ENCODE results near the gene GPR152.
"Not testable (repeated sequence)": the region's sequence is repeated elsewhere in the genome, so short reads cannot be mapped to it uniquely, and the experiment has no call there.

The GPR152 gene

DNA sequence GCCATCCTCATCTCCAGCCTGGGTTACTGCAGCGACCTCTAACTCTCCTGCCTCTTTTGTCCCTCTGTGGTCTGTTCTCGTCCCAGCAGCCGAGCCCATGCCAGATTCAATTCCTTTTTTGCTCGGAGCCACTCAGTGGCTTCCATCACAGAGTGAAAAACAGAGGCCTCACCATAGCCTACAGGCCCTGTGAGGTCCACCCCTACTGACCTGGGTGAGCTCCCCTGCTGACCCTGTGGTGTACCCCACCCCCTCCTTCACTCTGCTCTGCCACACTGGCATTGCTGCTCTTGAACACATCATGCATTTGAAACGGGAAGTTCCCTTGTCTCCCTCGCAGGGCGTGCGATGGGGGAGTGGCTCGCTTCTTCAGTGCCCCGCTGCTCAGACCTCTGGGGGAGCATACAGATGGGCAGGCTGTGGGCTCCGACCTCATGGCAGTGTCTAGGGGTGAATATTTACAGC is 32.4 kb upstream of the GPR152 start:
- TF ChIP-seq, protein P1, sequence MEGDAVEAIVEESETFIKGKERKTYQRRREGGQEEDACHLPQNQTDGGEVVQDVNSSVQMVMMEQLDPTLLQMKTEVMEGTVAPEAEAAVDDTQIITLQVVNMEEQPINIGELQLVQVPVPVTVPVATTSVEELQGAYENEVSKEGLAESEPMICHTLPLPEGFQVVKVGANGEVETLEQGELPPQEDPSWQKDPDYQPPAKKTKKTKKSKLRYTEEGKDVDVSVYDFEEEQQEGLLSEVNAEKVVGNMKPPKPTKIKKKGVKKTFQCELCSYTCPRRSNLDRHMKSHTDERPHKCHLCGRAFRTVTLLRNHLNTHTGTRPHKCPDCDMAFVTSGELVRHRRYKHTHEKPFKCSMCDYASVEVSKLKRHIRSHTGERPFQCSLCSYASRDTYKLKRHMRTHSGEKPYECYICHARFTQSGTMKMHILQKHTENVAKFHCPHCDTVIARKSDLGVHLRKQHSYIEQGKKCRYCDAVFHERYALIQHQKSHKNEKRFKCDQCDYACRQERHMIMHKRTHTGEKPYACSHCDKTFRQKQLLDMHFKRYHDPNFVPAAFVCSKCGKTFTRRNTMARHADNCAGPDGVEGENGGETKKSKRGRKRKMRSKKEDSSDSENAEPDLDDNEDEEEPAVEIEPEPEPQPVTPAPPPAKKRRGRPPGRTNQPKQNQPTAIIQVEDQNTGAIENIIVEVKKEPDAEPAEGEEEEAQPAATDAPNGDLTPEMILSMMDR (IDR thresholded peaks at IDR 0.05; ENCODE audit: low read length, missing control alignments): no peak
- H3K4me3 ChIP-seq (replicated peaks; ENCODE audit: low read depth, low read length): no peak overlapping the region
- no peak for DNase-seq (ENCODE audit: low read depth)

DNA sequence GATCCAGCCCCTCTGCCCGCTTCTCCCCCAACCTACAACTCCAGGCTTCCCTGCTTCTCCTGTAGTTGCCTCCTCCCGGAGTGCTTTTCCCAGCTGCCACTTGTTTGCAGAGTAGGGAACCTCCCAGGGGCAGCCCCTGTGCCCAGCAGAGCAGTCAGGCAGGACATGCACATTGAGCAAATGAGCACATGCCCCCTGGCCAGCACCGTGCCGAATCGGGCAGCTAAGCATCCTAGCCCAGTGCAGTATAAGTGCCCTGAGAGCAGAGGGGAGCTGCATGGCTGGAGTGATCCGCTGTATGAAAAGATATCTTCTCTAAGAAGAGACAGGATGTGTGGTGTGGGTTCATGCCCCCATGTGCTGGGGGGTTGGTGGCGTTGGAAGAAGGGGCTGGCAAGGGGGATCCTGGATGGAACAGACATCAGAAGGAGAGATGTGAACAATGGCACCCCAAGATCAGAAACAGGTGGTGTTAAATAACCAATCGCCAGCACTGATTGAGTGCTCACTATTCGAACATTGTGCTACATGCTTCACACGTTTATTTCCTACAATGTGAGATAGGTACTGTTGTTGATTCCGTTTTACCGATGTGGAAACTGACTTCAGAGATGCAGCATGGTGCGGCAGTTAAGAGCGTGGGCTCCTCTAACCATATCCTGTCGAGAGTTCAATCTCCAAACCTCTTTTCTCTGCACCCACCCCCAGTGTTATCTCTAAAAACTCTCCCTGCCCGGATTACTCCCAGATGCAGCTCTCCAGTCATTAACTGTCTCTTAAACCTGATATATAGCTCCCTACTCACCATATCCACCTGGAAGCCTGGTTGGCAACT is 31.5 kb upstream of the GPR152 start:
- DNase-seq (ENCODE audit: low read depth): no peak
- H3K4me3 ChIP-seq (replicated peaks; ENCODE audit: low read depth, low read length): peak overlapping the region; percentile 76
- TF ChIP-seq, protein P1 (IDR thresholded peaks at IDR 0.05; ENCODE audit: low read length, missing control alignments): no peak

DNA sequence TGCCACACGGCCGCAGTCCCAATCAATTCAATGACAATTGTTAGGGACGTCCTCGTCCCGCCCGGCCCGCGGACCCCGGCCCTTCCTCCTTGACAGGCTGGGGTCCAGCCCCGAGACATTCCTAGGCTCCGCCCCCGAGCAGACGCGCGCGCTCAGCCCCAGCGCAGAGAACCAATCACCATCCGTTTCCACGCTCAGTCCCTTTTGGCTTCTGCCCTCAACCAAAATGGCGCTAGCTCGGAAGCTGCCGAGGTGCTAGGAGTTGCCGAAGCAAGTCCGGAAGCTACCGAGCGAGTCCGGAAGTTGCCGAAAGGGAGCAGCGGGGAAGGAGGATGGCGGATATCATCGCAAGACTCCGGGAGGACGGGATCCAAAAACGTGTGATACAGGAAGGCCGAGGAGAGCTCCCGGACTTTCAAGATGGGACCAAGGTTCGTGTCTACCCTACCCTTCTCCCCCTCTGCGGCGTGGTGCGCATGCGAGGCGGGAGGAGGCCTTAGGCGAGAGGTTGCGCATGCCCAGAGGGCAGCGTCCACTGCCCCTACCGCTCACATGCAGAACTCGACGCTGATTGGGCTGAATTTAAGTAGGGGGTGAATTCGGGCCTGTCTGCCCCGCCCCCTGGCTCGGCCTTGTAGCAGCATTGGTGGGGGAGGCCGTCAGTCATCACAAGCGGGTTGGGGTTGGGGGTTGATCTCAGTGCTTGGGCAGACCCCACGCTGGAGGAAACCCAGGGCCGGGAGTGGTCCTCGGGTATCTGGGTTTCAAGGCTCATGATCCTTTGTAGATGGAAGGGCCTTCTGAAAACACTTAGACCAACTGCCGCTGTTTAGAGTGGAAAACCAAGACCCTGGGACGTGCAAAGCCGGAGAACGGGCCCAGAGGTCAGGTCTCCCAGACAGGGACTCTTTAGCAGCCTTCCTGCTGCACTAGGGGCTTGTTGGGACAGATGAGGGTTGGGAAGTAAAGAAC is 30.6 kb upstream of the GPR152 start, which contains the start of gene AIP:
Gene AIP (plus strand): TSS at position 200 of the 972 bp plus-strand sequence. CDS start 133 bp downstream, at position 333.
- peak within 1 kb of the TSS; percentile 76 for H3K4me3 ChIP-seq (replicated peaks; ENCODE audit: low read depth, low read length)
- TF ChIP-seq, protein P1 (IDR thresholded peaks at IDR 0.05; ENCODE audit: low read length, missing control alignments): no peak
- peak; percentile 98 for DNase-seq (ENCODE audit: low read depth)

DNA sequence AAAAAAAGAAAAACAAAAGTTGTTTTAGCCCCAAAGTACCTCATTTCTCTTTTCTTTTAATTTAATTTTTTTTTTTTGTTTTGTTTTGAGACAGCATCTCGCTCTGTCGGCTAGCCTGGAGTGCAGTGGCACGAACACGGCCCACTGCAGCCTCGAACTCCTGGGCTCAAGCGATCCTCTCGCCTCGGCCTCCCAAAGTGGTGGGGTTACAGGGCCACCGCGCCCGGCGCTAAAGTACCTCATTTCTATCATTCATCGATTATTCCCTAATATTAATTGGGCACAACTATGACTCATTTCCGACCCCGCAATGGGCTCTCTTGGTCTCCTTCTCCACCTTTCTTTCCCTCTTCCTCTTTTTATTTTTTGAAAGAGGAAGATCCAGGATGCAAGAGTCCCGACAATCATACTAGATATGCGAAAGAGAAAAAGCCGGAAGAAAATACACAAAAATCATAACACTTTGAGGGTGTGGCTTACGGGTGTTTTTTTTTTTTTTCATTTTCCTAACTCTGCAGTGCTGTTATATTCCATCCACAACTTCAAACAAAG is 29.8 kb upstream of the GPR152 start:
- no peak for DNase-seq (ENCODE audit: low read depth)
- H3K4me3 ChIP-seq (replicated peaks; ENCODE audit: low read depth, low read length): peak overlapping the region; percentile 76
- TF ChIP-seq, protein P1 (IDR thresholded peaks at IDR 0.05; ENCODE audit: low read length, missing control alignments): no peak

DNA sequence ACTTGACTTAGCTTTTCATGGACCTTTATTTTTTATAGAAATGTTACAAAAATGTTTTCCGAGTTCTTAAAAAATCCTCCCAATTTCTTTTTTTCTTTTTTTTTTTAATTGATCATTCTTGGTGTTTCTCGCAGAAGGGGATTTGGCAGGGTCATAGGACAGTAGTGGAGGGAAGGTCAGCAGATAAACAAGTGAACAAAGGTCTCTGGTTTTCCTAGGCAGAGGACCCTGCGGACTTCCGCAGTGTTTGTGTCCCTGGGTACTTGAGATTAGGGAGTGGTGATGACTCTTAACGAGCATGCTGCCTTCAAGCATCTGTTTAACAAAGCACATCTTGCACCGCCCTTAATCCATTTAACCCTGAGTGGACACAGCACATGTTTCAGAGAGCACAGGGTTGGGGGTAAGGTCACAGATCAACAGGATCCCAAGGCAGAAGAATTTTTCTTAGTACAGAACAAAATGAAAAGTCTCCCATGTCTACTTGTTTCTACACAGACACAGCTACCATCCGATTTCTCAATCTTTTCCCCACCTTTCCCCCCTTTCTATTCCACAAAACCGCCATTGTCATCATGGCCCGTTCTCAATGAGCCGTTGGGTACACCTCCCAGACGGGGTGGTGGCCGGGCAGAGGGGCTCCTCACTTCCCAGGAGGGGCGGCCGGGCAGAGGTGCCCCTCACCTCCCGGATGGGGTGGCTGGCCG is 25.0 kb upstream of the GPR152 start:
- DNase-seq (ENCODE audit: low read depth); H3K4me3 ChIP-seq (replicated peaks; ENCODE audit: low read depth, low read length): not testable (repeated sequence)

DNA sequence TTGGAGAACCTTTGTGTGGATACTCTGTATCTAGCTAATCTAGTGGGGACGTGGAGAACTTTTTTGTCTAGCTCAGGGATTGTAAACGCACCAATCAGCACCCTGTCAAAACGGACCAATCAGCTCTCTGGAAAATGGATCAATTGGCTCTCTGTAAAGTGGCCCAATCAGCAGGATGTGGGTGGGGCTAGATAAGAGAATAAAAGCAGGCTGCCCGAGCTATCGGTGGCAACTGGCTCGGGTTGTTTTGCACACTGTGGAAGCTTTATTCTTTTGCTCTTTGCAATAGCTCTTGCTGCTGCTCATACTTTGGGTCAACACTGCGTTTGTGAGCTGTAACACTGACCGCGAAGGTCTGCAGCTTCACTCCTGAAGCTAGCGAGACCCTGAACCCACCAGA is 24.2 kb upstream of the GPR152 start:
- DNase-seq (ENCODE audit: low read depth); H3K4me3 ChIP-seq (replicated peaks; ENCODE audit: low read depth, low read length): not testable (repeated sequence)

DNA sequence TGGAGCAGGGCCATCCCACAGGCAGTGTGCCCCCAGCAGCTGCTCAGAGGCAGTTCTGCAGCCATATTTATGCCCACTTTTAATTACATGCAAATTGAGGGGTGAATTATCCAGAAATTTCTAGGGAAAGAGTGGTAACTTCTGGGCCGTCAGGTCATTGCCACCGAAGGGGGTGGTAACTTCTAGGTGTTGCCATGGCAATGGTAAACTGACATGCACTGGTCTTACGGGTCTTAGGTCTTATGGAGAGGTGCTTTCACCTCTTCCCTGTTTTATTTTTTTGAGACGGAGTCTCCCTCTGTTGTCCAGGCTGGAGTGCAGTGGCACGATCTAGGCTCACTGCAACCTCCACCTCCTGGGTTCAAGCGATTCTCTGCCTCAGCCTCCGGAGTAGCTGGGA is 20.4 kb upstream of the GPR152 start:
- no peak for DNase-seq (ENCODE audit: low read depth)
- TF ChIP-seq, protein P1 (IDR thresholded peaks at IDR 0.05; ENCODE audit: low read length, missing control alignments): no peak
- no peak overlapping the region for H3K4me3 ChIP-seq (replicated peaks; ENCODE audit: low read depth, low read length)

All from fibroblast of pulmonary artery (primary cell).